ENCODE measurements around the gene GPSM3. TPM values are rescaled to one million over a fixed set of nuclear protein-coding genes. Genes with fewer than 3 reads are reported as not detected.
A peak's percentile ranks its signal among the peaks of the same experiment; 100 is the strongest.
"Not testable (repeated sequence)": the region's sequence is repeated elsewhere in the genome, so short reads cannot be mapped to it uniquely, and the experiment has no call there.

Gene GPSM3
- total RNA-seq, 1 donor from 2014 or later, result 6.3 TPM

GRCh38 chr6:32208996-32209395 lies 16.6 kb upstream of the GPSM3 start:
- intact Hi-C loops (cut with DNase I), result no loop called here
- ATAC-seq, result no peak

GRCh38 chr6:32204268-32204715 lies 11.8 kb upstream of the GPSM3 start:
- no peak for ATAC-seq

More at GRCh38 chr6:32208996-32209395, 16.6 kb upstream of the GPSM3 start:
- DNase-seq (ENCODE audit: missing footprints), result no peak

GRCh38 chr6:32203426-32204267 lies 11.2 kb upstream of the GPSM3 start:
- ATAC-seq (no peak), DNase-seq (ENCODE audit: missing footprints) (no peak)
- intact Hi-C loops (cut with DNase I), result no loop called here

More at GRCh38 chr6:32204268-32204715, 11.8 kb upstream of the GPSM3 start:
- DNase-seq (ENCODE audit: missing footprints), result no peak
- intact Hi-C loops (cut with DNase I), result no loop called here

- ATAC-seq (no peak), DNase-seq (ENCODE audit: missing footprints) (no peak)
- intact Hi-C loops (cut with DNase I), result no loop called here
Observed at GRCh38 chr6:32202186-32202585, 9.7 kb upstream of the GPSM3 start.

GRCh38 chr6:32200711-32201475 lies 8.4 kb upstream of the GPSM3 start:
- no peak for ATAC-seq
- intact Hi-C loops (cut with DNase I), result no loop called here
- no peak for DNase-seq (ENCODE audit: missing footprints)

- ATAC-seq (no peak), DNase-seq (ENCODE audit: missing footprints) (no peak)
- intact Hi-C loops (cut with DNase I), result loop anchor here (5.0 to 10.0 kb wide), 3 partner anchors 67 to 1006 kb away; partner anchors contain the start of genes FKBPL, HSD17B8, RING1 and RXRB
Observed at GRCh38 chr6:32198866-32199265, 6.4 kb upstream of the GPSM3 start.

GRCh38 chr6:32198345-32198696 lies 5.9 kb upstream of the GPSM3 start:
- no peak for ATAC-seq

GRCh38 chr6:32196682-32197616 lies 4.5 kb upstream of the GPSM3 start:
- intact Hi-C loops (cut with DNase I), result loop anchor here (5.0 to 10.0 kb wide), 3 partner anchors 65 to 1008 kb away; partner anchors contain the start of genes FKBPL, HSD17B8, RING1 and RXRB
- no peak for DNase-seq (ENCODE audit: missing footprints)
- no peak for ATAC-seq

More at GRCh38 chr6:32198345-32198696, 5.9 kb upstream of the GPSM3 start:
- DNase-seq (ENCODE audit: missing footprints), result no peak
- intact Hi-C loops (cut with DNase I), result loop anchor here (5.0 to 10.0 kb wide), 3 partner anchors 66 to 1006 kb away; partner anchors contain the start of genes FKBPL, HSD17B8, RING1 and RXRB

- peak; percentile 46 for ATAC-seq
- intact Hi-C loops (cut with DNase I), result loop anchor here (1.0 to 10.0 kb wide), 4 partner anchors 18 to 1009 kb away; partner anchors contain the start of genes FKBPL, HSD17B8, RING1 and RNF5
- peak; percentile 96 for DNase-seq (ENCODE audit: missing footprints)
Observed at GRCh38 chr6:32195902-32196681, 3.6 kb upstream of the GPSM3 start.

GRCh38 chr6:32195652-32195901 lies 3.1 kb upstream of the GPSM3 start:
- peak; percentile 92 for ATAC-seq
- intact Hi-C loops (cut with DNase I), result loop anchor here (1.0 to 10.0 kb wide), 4 partner anchors 17 to 1009 kb away; partner anchors contain the start of genes FKBPL, HSD17B8, RING1 and RNF5

GRCh38 chr6:32194825-32195651 lies 2.6 kb upstream of the GPSM3 start:
- intact Hi-C loops (cut with DNase I), result loop anchor here (1.0 to 10.0 kb wide), 4 partner anchors 17 to 1010 kb away; partner anchors contain the start of genes FKBPL, HSD17B8, RING1 and RNF5
- no peak for ATAC-seq
- DNase-seq (ENCODE audit: missing footprints), result no peak

More at GRCh38 chr6:32195652-32195901, 3.1 kb upstream of the GPSM3 start:
- peak; percentile 100 for DNase-seq (ENCODE audit: missing footprints)

GRCh38 chr6:32194388-32194787 lies 1.9 kb upstream of the GPSM3 start:
- intact Hi-C loops (cut with DNase I), result loop anchor here (10.0 kb wide), 1 partner anchor 1010 kb away; the partner anchor contains the start of genes HSD17B8, RING1, RXRB and SLC39A7

GRCh38 chr6:32193096-32193495 lies 653 bp upstream of the GPSM3 start:
- not testable (repeated sequence) for ATAC-seq; DNase-seq (ENCODE audit: missing footprints)
- intact Hi-C loops (cut with DNase I), result loop anchor here (10.0 kb wide), 1 partner anchor 1012 kb away; the partner anchor contains the start of genes HSD17B8, RING1, RXRB and SLC39A7

More at GRCh38 chr6:32194388-32194787, 1.9 kb upstream of the GPSM3 start:
- DNase-seq (ENCODE audit: missing footprints), result no peak
- no peak for ATAC-seq

- DNase-seq (ENCODE audit: missing footprints) (no peak), ATAC-seq (no peak)
- intact Hi-C loops (cut with DNase I), result loop anchor here (10.0 kb wide), 1 partner anchor 1013 kb away; the partner anchor contains the start of genes HSD17B8, RING1, RXRB and SLC39A7
Observed at GRCh38 chr6:32191696-32192607, 491 bp downstream of the GPSM3 start.
